HG02970 (cell line): ENCODE data around the gene ATXN1.
A peak's percentile ranks its signal among the peaks of the same experiment; 100 is the strongest.
"Not testable (repeated sequence)": the region's sequence is repeated elsewhere in the genome, so short reads cannot be mapped to it uniquely, and the experiment has no call there.

Experiments
- ATAC-seq: cut with Tn5 transposase; IDR thresholded peaks from one replicate; pipeline ENCODE4 v1.9.1; 2021; ENCODE audit warnings: mild to moderate bottlenecking, moderate library complexity, moderate number of reproducible peaks; ENCODE audit not compliant: unreplicated experiment, low FRiP score

The ATXN1 gene

GRCh38 chr6:16657768-16658167 lies 103.5 kb downstream of the ATXN1 start:
- ATAC-seq: no peak

DNA sequence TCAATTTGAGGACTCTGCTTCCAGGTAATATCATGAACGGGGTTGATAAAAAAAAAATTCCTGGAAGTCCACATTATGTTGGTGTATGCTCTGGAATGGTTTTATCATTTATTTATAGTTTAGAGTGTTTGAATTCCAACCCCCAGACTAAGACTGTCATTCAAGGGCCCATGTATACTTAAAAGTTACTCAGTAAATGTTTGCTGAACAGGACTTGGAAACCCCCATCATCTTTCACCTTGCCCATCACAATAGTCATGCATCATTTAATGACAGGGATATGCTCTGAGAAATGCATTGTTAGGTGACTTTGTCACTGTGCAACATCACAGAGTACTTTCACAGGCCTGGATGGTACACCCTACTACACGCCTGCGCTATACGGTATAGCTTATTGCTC lies 104.8 kb downstream of the ATXN1 start:
- no peak for ATAC-seq

GRCh38 chr6:16654701-16655100 lies 106.6 kb downstream of the ATXN1 start:
- ATAC-seq: no peak

- no peak for ATAC-seq
Measured at GRCh38 chr6:16653226-16653625, 108.0 kb downstream of the ATXN1 start.

GRCh38 chr6:16651871-16652270 lies 109.4 kb downstream of the ATXN1 start:
- ATAC-seq: peak; percentile 75

DNA sequence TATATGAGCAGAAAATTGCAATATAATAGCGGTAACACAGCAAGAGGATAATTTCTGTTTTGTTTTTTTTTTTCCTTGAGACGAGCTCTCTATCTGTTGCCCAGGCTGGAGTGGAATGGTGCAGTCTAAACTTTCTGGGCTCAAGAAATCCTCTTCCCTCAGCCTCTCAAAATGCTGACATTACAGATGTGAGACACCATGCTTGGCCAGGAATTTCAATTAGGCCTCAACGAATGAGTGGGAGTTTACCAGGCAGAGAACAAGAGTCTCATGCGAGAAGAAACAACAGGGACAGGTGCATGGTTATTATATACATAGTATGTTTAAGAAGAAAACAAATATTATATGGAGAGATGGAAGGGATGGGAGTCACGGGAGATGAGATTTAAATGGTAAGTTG lies 111.4 kb downstream of the ATXN1 start:
- ATAC-seq: no peak

- ATAC-seq: no peak
Measured at GRCh38 chr6:16649241-16649640, 112.0 kb downstream of the ATXN1 start.

- ATAC-seq: no peak
Measured at GRCh38 chr6:16648003-16648402, 113.3 kb downstream of the ATXN1 start.

DNA sequence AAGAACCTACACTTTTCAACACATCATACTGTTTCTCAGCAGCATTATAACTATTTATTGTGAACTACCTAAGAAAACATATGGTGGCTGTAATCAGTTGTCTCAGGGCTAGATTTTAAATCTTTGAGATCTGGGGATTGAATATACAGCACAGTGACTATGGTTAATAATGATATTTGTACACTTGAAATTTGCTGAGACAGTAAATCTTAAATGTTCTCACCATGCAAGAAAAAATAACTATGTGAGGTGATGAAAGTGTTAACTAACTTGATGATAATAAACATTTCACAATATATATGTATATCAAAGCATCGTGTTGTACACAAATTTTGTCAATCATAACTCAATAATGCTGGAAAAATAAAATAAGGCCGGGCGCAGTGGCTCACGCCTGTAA lies 113.8 kb downstream of the ATXN1 start:
- ATAC-seq: no peak

DNA sequence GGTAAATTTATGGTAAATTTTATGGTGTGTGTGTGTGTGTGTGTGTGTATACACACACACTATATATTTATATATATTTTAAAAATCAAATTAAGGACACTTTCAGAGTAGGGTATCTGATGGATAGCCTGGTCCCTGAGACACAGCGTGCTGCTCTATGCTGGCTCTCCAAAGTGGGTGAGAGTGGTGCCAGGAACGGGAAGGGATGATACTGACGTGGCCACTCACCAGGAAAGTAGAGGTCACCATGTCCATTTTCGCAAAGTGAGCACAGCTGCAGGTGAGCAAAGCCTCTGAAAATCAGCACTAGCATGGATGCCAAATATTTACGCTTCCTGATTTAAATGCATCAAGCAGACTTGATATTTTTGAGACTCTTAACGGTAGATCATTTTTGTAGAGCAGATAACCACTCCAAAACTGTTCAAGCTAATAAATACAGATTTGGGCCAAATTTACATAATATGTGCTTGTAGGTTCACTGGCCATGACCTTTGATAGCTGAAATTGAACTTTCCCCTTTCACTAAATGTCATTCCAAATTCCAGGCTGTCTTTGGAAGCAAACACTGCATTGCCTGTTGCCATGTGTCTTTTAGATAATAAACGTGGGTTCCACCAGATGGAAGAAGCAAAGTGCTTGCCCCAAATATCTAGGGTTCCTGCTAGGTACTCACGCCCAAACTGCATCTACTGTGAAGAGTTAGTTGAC lies 116.6 kb downstream of the ATXN1 start:
- ATAC-seq: no peak

DNA sequence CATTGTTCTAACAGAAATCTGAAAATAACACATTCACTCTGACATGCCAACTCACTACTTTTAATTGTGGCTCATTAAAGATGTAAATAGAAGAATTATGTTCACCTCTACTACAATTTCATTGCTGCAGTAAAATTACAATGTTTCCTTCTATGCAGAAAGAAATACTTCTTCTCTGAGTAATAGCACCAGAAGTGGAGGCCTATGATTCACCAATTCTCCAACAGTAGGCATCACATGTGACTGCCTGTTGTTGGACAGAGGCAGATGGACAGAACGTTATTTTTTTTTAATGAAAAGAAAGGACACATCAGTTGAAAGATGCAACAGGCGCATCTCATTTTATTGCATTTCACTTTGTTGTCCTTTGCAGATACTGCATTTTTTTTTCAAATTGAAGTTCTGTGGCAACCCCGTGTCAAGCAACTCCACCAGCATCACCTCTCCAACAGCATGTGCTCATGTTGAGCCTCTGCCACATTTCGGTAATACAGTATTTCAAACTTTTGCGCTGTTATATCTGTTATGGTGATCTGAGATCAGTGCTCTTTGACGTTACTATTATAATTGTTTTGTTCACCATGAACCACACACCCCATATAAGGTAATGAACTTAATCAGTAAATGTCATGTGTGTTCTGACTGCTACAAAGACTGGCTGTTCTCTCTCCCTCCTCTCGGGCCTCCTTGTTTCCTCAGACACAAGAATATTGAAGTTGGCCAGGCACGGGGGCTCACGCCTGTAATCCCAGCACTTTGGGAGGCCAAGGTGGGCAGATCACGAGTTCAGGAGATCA lies 121.4 kb downstream of the ATXN1 start:
- ATAC-seq: no peak

- ATAC-seq: no peak
Measured at GRCh38 chr6:16637635-16638034, 123.6 kb downstream of the ATXN1 start.

DNA sequence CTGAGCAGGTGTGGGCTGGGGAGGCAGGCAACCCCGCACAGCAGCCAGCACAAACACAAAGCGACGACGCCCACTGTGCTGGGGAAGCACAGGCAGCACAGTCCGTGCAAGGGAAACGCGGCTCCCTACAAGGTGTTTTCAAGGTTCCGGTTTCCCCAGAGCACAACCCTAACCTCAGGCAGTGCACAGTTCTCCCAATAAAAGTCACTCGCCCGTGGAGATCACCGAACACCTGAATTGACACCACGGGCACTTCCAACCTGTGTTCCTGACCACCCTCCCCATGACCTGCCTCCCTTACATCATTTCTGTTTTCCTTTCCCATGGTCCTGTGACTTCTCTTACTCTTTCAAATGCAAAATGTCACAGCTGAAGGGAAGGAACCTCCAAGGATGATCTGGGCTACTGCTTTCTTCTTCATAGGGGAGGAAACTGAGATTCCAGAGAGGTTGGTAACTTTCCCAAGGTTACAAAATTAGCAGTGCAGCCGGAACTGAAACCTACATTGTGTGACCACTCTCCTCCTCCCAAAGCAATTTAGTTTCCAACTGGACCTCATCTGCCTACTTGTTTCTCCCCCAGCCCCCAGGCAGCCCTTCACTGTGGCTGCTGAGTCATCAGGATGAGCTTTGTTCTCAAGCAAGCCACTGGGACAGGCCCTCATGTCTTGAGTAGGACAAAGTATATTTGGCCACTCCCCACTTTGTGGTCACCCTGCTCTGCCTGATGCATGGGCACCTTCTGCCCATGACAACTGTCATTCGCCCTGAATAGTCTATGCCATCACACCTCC lies 125.3 kb downstream of the ATXN1 start:
- no peak for ATAC-seq

DNA sequence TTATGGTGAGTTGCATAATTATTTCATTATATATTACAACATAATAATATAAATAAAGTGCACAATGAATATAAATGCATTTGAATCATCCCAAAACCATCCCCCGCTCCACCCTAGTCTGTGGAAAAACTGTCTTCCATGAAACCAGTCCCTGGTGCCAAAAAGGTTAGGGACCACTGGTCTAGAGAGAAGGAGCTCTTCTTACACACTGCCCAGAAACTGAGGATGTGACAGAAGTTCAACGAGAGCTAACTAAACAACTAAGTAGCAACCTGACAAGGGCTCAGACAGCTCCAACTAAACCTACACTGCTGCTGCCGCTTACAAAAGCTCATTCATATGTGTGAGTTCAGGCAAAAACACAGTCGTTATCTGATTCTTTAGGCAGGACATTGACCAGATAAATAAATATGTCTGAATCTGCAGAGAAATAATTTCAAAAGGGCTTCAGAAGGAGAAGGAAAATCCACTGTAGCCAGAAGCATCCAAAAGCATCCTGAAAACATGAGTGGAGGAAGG lies 125.9 kb downstream of the ATXN1 start:
- no peak for ATAC-seq

DNA sequence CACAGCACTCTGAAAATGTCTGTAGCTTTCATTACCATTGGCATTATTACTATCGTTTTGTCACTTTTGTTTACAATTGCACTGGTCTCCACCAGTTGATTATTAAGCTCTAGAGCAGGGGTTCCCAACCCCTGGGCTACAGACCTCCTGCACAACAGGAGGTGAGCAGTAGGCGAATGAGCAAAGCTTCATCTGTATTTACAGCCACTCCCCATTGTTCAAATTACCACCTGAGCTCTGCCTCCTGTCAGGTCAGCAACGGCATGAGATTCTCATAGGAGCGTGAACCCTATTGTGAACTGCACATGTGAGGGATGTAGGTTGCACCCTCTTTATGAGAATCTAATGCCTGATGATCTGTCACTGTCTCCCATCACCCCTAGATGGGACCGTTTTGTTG lies 126.4 kb downstream of the ATXN1 start:
- ATAC-seq: no peak

DNA sequence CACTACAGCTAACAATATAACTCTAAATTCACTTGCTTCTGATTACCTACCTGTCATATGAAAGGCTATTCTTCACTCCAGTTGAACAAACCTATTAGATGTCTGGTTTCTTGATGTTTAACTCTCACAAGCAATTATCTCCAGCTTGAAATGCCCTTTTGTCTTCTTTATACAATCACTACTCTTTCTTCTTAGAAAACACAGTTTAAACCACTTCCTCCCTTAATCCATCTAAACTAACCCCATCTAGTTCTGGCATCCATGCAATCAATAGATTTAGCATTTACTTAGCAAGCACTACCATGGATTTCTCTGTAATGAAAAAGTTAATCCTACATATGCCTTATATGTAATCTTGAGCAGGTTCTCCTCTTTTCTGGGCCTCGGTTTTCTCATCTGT lies 127.3 kb downstream of the ATXN1 start:
- ATAC-seq: no peak

DNA sequence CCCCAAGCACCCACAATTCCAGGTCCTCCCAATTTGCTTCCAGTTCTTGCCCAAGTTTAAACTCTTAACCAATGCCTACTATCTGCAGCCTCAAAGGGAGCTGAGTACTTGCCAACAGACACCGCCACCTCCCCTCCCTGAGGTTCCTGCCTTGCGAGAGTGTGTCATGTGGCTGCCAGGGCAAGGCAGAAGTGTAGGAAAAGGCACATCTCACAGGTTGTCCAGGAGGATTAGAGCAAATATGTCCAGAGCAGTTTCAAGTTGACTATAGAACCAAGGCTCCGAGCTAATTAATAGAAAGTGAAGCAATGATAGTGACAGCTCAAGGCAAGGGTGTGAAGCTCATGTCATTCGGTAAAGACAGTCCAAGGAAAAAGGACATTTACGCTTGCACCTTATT lies 127.8 kb downstream of the ATXN1 start:
- no peak for ATAC-seq

DNA sequence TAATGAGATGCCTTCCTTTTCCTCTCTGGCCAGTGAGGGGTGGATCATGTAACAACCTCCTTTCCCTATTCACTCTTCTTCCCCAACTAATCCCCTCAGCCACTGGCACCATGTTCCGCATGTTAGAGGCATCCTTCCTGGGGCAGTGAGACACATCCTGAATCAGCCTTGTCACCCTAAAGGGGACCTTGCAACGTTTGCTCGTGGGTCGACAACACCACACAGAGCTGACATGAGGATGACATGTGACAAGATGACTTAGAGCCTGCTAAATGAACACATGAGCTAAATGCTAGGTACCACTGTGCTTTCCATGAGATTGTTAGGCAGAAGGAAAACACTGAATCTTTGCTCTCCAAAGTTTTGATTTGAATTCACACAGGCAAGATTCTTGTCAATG lies 129.2 kb downstream of the ATXN1 start:
- no peak for ATAC-seq

DNA sequence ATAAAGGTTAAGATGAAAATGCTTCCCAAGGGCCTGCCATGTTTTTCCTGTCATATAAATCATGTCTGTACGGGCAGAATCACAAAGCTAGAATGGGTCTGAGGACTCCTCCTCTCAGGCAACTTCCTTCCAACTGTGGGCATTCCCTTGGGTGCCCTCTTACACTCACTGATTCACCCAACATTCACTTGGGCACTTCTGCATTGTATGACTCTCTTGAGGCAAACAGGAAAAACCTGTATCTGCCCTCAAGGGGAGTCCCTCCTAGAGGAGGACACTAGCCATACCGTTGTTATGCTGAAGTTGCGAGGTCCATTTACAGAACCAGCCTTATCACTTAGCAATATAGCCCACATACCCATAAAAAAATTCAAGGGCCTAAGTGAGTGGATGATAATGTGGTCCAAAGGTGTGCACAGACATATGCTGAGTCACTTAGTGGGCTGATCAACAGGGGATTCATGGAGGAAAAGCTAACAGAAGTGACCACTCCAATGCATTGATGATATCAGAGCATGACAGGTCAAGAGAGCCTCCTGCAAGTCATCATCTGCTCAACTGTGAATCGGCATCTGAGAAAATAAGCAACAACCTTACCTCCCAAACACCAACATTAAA lies 131.1 kb downstream of the ATXN1 start:
- ATAC-seq: no peak

GRCh38 chr6:16628580-16628979 lies 132.7 kb downstream of the ATXN1 start:
- not testable (repeated sequence) for ATAC-seq

DNA sequence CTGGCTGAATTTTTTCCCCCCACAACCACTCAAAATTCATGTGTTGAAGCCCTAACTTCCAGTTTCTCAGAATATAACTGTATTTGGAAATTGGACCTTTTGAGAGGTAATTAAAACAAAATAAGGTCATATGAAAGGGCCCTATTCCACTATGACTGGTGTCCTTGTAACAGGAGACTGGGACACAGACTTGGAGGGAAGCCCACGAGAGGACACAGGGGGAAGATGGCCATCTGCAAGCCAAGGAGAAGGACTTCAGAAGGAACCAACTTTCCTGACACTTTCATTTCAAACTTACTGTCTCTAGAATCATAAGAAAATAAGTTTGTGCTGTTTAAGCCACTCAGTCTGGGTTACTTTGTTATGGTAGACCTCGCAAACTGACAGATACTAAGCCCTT lies 134.6 kb downstream of the ATXN1 start:
- no peak for ATAC-seq
